HG03469 (cell line): ENCODE results near the gene KLHL14.
"Not testable (repeated sequence)": the region's sequence is repeated elsewhere in the genome, so short reads cannot be mapped to it uniquely, and the experiment has no call there.

Source experiments
- ATAC-seq: cut with Tn5 transposase; IDR thresholded peaks from one replicate; pipeline ENCODE4 v1.9.1; 2021; ENCODE audit warnings: mild to moderate bottlenecking, moderate library complexity, moderate number of reproducible peaks; ENCODE audit not compliant: unreplicated experiment

KLHL14 gene

GRCh38 chr18:32772581-32773381, at the start of gene KLHL14:
TSS of gene KLHL14 (minus strand) at chr18:32773023. CDS start at chr18:32770591, 2,432 bp downstream.
- ATAC-seq = no peak

- ATAC-seq = no peak
Measured at GRCh38 chr18:32822197-32822596, 49.4 kb upstream of the KLHL14 start.

GRCh38 chr18:32815881-32816280, 43.1 kb upstream of the KLHL14 start:
- no peak for ATAC-seq

GRCh38 chr18:32812342-32812741, 39.5 kb upstream of the KLHL14 start:
- ATAC-seq = no peak

GRCh38 chr18:32810314-32810713, 37.5 kb upstream of the KLHL14 start:
- no peak for ATAC-seq

GRCh38 chr18:32805354-32805753, 32.5 kb upstream of the KLHL14 start:
- ATAC-seq = no peak

- no peak for ATAC-seq
Measured at GRCh38 chr18:32804134-32804888, 31.5 kb upstream of the KLHL14 start.

GRCh38 chr18:32803568-32803967, 30.7 kb upstream of the KLHL14 start:
- peak; percentile 92 for ATAC-seq

GRCh38 chr18:32802591-32803451, 30.0 kb upstream of the KLHL14 start:
- peak; percentile 43 for ATAC-seq

- ATAC-seq = no peak
Measured at GRCh38 chr18:32801228-32801627, 28.4 kb upstream of the KLHL14 start.

- no peak for ATAC-seq
Measured at GRCh38 chr18:32798209-32798960, 25.6 kb upstream of the KLHL14 start.

- not testable (repeated sequence) for ATAC-seq
Measured at GRCh38 chr18:32794667-32795066, 21.8 kb upstream of the KLHL14 start.

- no peak for ATAC-seq
Measured at GRCh38 chr18:32779010-32779409, 6.2 kb upstream of the KLHL14 start.

GRCh38 chr18:32777049-32777448, 4.2 kb upstream of the KLHL14 start:
- no peak for ATAC-seq

GRCh38 chr18:32776561-32776960, 3.7 kb upstream of the KLHL14 start:
- no peak for ATAC-seq

- no peak for ATAC-seq
Measured at GRCh38 chr18:32775628-32776027, 2.8 kb upstream of the KLHL14 start.

- ATAC-seq = no peak
Measured at GRCh38 chr18:32773382-32773712, 524 bp upstream of the KLHL14 start.

- no peak for ATAC-seq
Measured at GRCh38 chr18:32771871-32772580, 797 bp downstream of the KLHL14 start.

GRCh38 chr18:32771169-32771751, 1.6 kb downstream of the KLHL14 start:
- no peak for ATAC-seq
